Esophagus (tissue), 2 donors: ENCODE measurements around the gene REXO1. TPM values are rescaled to one million over a fixed set of nuclear protein-coding genes. Genes with fewer than 3 reads are reported as not detected.
A peak's percentile ranks its signal among the peaks of the same experiment; 100 is the strongest.
"Not testable (repeated sequence)": the region's sequence is repeated elsewhere in the genome, so short reads cannot be mapped to it uniquely, and the experiment has no call there.

ENCODE experiments used
- H3K27ac ChIP-seq, 2 donors: one replicate each; pipeline ENCODE4 v1.5.1; 2013; ENCODE audit warnings: low read depth in 2 of 2, mild to moderate bottlenecking in 2 of 2, inconsistent platforms in 1 of 2, low read length in 1 of 2, moderate library complexity in 1 of 2
- H3K27me3 ChIP-seq, 2 donors: one replicate each; pipeline ENCODE4 v1.6.1; 2013; ENCODE audit warnings: low read length in 2 of 2, control low read depth in 1 of 2, mild to moderate bottlenecking in 1 of 2; ENCODE audit not compliant: insufficient read depth in 2 of 2, control insufficient read depth in 1 of 2
- H3K36me3 ChIP-seq, 2 donors: one replicate each; pipeline ENCODE4 v1.6.1; 2013; ENCODE audit warnings: low read length in 1 of 2; ENCODE audit not compliant: control insufficient read depth in 2 of 2, insufficient read depth in 2 of 2
- H3K4me1 ChIP-seq, 2 donors: one replicate each; pipeline ENCODE4 v1.6.1; 2013; ENCODE audit warnings: low read length in 1 of 2; ENCODE audit not compliant: control insufficient read depth in 2 of 2, insufficient read depth in 2 of 2
- H3K4me3 ChIP-seq, 2 donors: one replicate each; pipeline ENCODE4 v1.5.1; 2013; ENCODE audit warnings: low read length in 2 of 2, mild to moderate bottlenecking in 2 of 2, low read depth in 1 of 2, moderate library complexity in 1 of 2
- H3K9me3 ChIP-seq, 2 donors: one replicate each; pipeline ENCODE4 v1.6.1; 2013; ENCODE audit warnings: mild to moderate bottlenecking in 2 of 2, low read depth in 1 of 2, low read length in 1 of 2, moderate library complexity in 1 of 2; ENCODE audit not compliant: control insufficient read depth in 2 of 2, insufficient read depth in 1 of 2
- WGBS, 2 donors: extraction: QIAGEN DNeasy Blood & Tissue Kit; methylation state at CpG; one replicate each; pipeline ENCODE4 v1.1.7; 2013; 5-methylcytosine and 5-hydroxymethylcytosine counted together
- polyA plus RNA-seq, 2 donors: library from polyadenylated mRNA; stranded (reverse); fragments of 200-250 nt; gene quantifications; one replicate each; pipeline ENCODE4 v1.2.3, GENCODE V29; 2013
- donor health status: healthy with polysubstance abuse.
- donor health status: Bipolar disorder and iron deficiency.

Gene REXO1
- polyA plus RNA-seq, 2 donors: 13.9 to 27.4 TPM

DNA sequence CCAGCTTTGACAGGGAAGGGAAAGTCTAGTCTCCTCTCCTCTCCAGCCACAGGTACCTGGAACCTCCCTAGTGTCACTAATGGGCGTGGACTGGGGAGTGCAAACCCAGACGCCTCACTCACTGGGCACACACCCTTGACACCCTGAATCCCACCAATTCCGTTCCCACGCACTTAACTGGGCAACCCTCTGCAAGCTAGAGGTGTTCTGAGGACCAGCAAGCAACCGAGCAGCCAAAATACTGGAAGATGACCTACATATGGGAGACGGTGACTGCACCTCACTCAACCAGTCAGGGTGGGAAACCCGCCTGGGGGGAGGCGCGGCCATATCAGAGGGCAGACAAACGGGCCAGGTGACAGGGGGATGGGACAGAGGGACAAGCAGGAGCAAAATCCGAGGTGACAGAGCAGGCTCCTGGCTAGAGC lies 36.0 kb upstream of the REXO1 start:
- 1 to 2% methylated on average over 11 of the region's 11 CpGs for WGBS, 2 donors
- H3K9me3 ChIP-seq: no peaks in the 10 kb centered on the region
- H3K27ac ChIP-seq: peak overlapping the region; percentile 88 to 92
- H3K4me1 ChIP-seq: peaks cover 18 to 28% of the 10 kb centered on the region in 2 donors
- H3K4me3 ChIP-seq: peak overlapping the region; percentile 84 to 91
- H3K36me3 ChIP-seq: peaks cover 0 to 3% of the 10 kb centered on the region in 2 donors
- no peaks in the 10 kb centered on the region for H3K27me3 ChIP-seq

DNA sequence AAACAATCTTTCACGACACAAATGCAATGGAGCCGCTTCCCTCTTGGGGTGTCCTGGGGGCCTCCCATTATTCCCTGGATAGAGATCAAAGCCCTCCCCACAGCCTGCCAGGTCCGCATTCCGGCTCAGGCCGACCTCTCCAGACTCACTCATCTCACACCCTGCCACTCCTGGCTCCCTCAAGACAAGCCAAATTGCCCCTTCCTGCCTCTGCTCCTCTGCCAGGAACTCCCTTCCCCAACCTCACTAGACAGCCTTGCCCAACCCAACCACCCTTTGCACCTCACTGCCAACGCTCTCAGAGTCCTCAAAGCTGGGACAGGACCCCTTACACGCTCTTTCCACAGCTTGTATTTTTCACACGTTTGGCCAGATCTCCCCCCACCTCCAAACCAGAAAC lies 35.5 kb upstream of the REXO1 start:
- Histone ChIP-seq H3K36me3 (peaks cover 0 to 3% of the 10 kb centered on the region in 2 donors), H3K4me3 (peak overlapping the region; percentile 84 to 91), H3K9me3 (no peaks in the 10 kb centered on the region), H3K27me3 (no peaks in the 10 kb centered on the region), H3K27ac (peak overlapping the region; percentile 88 to 92), H3K4me1 (peaks cover 18 to 28% of the 10 kb centered on the region in 2 donors)
- 16 to 19% methylated on average over 8 of the region's 8 CpGs for WGBS, 2 donors

DNA sequence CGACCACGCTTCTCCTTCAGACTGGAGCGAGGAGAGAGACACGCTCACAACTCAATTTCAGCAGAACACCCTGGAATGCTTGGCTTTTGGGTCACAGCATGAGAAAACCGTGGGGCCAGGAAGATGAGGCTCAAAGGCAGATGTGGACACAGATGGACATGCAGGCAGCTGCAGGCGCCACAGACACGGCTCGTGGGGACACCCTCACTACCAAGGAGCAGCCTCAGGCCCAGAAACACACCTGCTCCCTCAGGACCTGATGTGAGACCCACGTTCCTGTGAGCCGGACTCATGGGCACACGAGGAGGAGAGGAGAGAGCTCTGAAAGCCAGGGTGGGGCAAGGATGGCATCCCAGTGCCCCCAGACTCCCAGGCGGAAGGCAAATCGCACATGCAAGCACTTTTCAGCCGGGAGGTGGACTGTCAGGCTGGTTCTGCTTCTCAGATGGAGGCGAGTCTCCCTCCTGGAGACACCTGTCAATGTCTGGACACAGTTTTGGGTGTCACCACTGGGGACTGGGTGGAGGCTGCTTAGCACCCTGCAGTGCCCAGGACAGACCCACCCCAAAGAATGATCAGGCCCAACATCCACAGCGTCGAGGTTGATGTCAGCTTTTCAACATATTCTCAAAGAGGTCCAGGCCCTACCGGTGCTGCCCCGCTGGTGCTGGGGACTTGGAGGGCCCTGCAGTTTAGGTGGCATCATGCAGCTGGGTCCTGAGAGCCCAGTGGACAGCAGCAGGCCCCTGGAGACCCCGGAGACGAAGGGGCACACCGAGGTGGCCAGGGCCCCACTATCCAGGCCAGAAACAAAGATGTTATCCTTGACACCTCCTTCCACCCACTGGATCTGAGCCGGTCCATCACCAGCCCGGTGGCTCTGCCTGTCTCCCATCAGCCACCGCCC lies 34.8 kb upstream of the REXO1 start:
- Histone ChIP-seq H3K4me3 (peak overlapping the region in 1 of 2 donors; percentile 91), H3K9me3 (no peaks in the 10 kb centered on the region), H3K4me1 (peaks cover 18 to 28% of the 10 kb centered on the region in 2 donors), H3K36me3 (peaks cover 0 to 3% of the 10 kb centered on the region in 2 donors), H3K27me3 (no peaks in the 10 kb centered on the region), H3K27ac (peak overlapping the region; percentile 88 to 92)
- WGBS, 2 donors: 59 to 62% methylated on average over 25 of the region's 25 CpGs

- WGBS, 2 donors: 62 to 67% methylated on average over 31 of the region's 31 CpGs
- H3K4me1 ChIP-seq: peaks cover 18 to 28% of the 10 kb centered on the region in 2 donors
- peaks cover 0 to 3% of the 10 kb centered on the region in 2 donors for H3K36me3 ChIP-seq
- no peak overlapping the region for H3K4me3 ChIP-seq
- peak overlapping the region; percentile 58 to 92 for H3K27ac ChIP-seq
- H3K9me3 ChIP-seq: no peaks in the 10 kb centered on the region
- no peaks in the 10 kb centered on the region for H3K27me3 ChIP-seq
Measured at GRCh38 chr19:1882089-1882785, 34.0 kb upstream of the REXO1 start.

DNA sequence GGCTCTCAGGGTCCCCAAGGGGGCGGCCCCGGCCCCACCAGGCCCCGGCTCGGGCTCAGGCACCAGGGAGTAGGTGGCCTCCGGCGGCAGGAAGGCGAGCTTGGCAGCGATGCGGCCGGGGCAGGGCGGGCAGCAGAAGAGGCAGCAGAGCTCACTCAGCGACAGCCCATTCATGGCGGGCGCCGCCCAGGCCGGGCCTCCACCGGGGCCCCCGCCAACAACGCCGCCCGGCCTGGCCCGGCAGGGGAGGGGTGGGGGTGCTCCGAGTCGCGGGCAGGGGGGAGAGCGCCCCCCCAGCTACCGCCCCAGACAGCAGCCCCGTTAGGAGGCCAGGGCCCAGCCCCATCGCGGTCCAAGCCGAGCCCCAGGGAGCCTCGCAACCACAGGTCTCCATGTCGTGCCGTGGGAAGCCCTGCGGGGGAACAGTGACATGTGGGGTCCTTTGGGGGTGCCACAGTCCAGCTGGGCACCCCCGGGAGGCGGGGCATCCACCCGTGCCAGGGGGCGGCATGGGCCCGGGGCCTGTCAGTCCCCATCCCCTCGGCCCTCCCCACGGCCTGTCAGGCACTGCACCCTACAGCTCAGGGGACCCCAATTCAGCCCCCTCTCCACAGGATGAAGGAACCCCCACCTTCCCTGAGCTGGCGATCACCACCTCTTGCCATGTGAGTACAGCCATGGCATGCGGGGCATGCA lies 33.3 kb upstream of the REXO1 start:
- H3K27me3 ChIP-seq, H3K4me3 ChIP-seq, H3K9me3 ChIP-seq, H3K36me3 ChIP-seq: not testable (repeated sequence)
- Histone ChIP-seq H3K4me1 (peaks cover 20 to 29% of the 10 kb centered on the region in 2 donors), H3K27ac (peak overlapping the region; percentile 20 to 58)
- WGBS, 2 donors: 41 to 69% methylated on average over 18 to 44 of the region's 44 CpGs

- H3K27ac ChIP-seq: peak overlapping the region in 1 of 2 donors; percentile 17
- H3K27me3 ChIP-seq: no peaks in the 10 kb centered on the region
- peak overlapping the region in 1 of 2 donors; percentile 21 for H3K4me3 ChIP-seq
- peaks cover 21 to 34% of the 10 kb centered on the region in 2 donors for H3K4me1 ChIP-seq
- whole genome bisulfite sequencing, 2 donors: 67 to 73% methylated on average over 25 to 35 of the region's 35 CpGs
- H3K36me3 ChIP-seq: peaks cover 0 to 3% of the 10 kb centered on the region in 2 donors
- no peaks in the 10 kb centered on the region for H3K9me3 ChIP-seq
Measured at GRCh38 chr19:1880611-1881392, 32.5 kb upstream of the REXO1 start.

DNA sequence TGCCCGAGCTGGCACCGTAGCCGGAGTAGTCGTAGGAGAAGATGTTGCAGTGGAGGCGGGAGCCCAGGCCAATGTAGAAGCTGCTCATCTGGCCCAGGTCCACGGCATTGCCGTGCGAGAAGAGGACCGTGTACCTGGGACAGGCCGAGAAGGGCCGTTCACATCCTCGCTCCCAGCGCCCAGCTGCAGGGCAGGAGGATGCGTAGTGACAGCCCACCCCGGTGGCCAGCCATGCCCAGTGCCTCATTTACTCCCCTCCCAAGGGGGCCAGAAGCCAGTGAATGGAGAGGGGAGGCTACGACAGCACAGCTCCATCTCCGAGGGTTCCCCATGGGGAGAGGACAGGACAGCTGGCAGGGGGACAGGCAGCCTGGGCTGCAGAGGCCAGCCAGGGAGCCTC lies 31.7 kb upstream of the REXO1 start:
- H3K4me1 ChIP-seq: peaks cover 21 to 36% of the 10 kb centered on the region in 2 donors
- not testable (repeated sequence) for H3K36me3 ChIP-seq, H3K4me3 ChIP-seq, H3K27ac ChIP-seq, H3K9me3 ChIP-seq, H3K27me3 ChIP-seq
- 86 to 87% methylated on average over 13 to 17 of the region's 17 CpGs for WGBS, 2 donors

GRCh38 chr19:1878583-1878982 lies 30.3 kb upstream of the REXO1 start:
- 75 to 79% methylated on average over 8 of the region's 8 CpGs for whole genome bisulfite sequencing, 2 donors
- peaks cover 15 to 30% of the 10 kb centered on the region in 2 donors for H3K4me1 ChIP-seq
- not testable (repeated sequence) for H3K27ac ChIP-seq, H3K36me3 ChIP-seq, H3K27me3 ChIP-seq, H3K9me3 ChIP-seq, H3K4me3 ChIP-seq

DNA sequence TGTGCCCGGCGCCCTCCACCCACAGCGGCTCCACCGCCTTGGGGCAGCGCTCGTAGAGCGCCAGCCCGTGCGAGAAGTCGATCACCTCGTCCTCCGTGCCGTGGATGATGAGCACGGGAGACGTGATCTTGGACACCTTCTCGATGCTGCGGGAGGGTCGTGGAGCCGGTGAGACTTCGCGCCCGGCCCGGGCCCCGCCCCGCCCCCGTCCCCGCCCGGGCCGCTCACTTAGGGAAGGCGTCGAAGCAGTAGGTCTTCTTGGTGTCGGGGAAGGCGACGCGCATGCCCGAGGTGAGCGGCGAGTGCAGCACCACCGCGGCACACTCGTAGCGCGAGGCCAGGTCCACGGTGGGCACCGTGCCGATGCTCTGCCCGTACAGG lies 29.0 kb upstream of the REXO1 start:
- not testable (repeated sequence) for H3K4me3 ChIP-seq

More for the DNA sequence above, 29.0 kb upstream of the REXO1 start:
- not testable (repeated sequence) for H3K36me3 ChIP-seq, H3K9me3 ChIP-seq, H3K27me3 ChIP-seq
- 41 to 66% methylated on average over 24 to 41 of the region's 47 CpGs for WGBS, 2 donors
- Histone ChIP-seq H3K4me1 (peaks cover 18 to 31% of the 10 kb centered on the region in 2 donors), H3K27ac (peak overlapping the region in 1 of 2 donors; percentile 27)
